Suprapubic skin (tissue), 4 donors: ENCODE results near the gene LARGE1. TPM values are rescaled to one million over a fixed set of nuclear protein-coding genes. Genes with fewer than 3 reads are reported as not detected.

Experiments used
- DNase-seq, 2 donors: peaks; one replicate each; pipeline ENCODE4 v3.0.0-alpha.2; 2019; ENCODE audit warnings: low spot score in 2 of 2
- H3K27ac ChIP-seq: fragments of 200-600 bp; sonication (generic); one replicate; pipeline ENCODE4 v1.5.1; 2019
- H3K27me3 ChIP-seq: fragments of 200-600 bp; sonication (generic); one replicate; pipeline ENCODE4 v1.5.1; 2019
- H3K36me3 ChIP-seq: fragments of 200-600 bp; sonication (generic); one replicate; pipeline ENCODE4 v1.5.1; 2019
- H3K4me1 ChIP-seq: fragments of 200-600 bp; sonication (generic); one replicate; pipeline ENCODE4 v1.5.1; 2019
- H3K4me3 ChIP-seq: fragments of 200-600 bp; sonication (generic); one replicate; pipeline ENCODE4 v1.5.1; 2019; ENCODE audit warnings: mild to moderate bottlenecking
- H3K9me3 ChIP-seq: fragments of 200-600 bp; sonication (generic); one replicate; pipeline ENCODE4 v1.5.1; 2019
- CTCF ChIP-seq, 2 donors: fragments of 200-600 bp in 1 of 2; fragments of 450-650 bp in 1 of 2; sonication (generic) in 1 of 2; IDR thresholded peaks; one replicate each; pipeline ENCODE4 v1.5.1; 2016 to 2019; ENCODE audit warnings: antibody characterized with exemption in 2 of 2, mild to moderate bottlenecking in 1 of 2, moderate library complexity in 1 of 2
- EP300 ChIP-seq: sonication (generic); formaldehyde crosslinking; IDR thresholded peaks from one replicate; pipeline ENCODE4 v1.6.1; 2017; ENCODE audit warnings: antibody characterized with exemption
- POLR2A ChIP-seq, 2 donors: fragments of 450-650 bp; IDR thresholded peaks; one replicate each; pipeline ENCODE4 v1.6.1; 2017; ENCODE audit warnings: antibody characterized with exemption in 2 of 2, mild to moderate bottlenecking in 2 of 2, moderate library complexity in 2 of 2
- POLR2AphosphoS5 ChIP-seq, 3 donors: sonication (generic); formaldehyde crosslinking; IDR thresholded peaks; one replicate each; pipeline ENCODE4 v1.6.1; 2017; ENCODE audit warnings: antibody characterized with exemption in 3 of 3
- WGBS: methylation state at CpG from one replicate; pipeline ENCODE4 v1.1.5; 2018; 5-methylcytosine and 5-hydroxymethylcytosine counted together
- total RNA-seq, 4 donors: library from RNA; depleted of rRNA; stranded (reverse); fragments of >200 nt; gene quantifications; one replicate each; pipeline ENCODE4 v1.1.0, GENCODE V29; 2016

LARGE1 gene
- total RNA-seq, 4 donors from 2014 or later = 12.1 to 41.6 (median 21.1) TPM

GRCh38 chr22:33914699-33915098, 5.6 kb downstream of the LARGE1 start:
- no peak for DNase-seq
- Histone ChIP-seq H3K4me3 (no peak overlapping the region), H3K27me3 (no peaks in the 10 kb centered on the region), H3K27ac (no peak overlapping the region), H3K9me3 (no peaks in the 10 kb centered on the region), H3K36me3 (no peaks in the 10 kb centered on the region), H3K4me1 (peaks cover 18% of the 10 kb centered on the region)
- TF ChIP-seq CTCF (IDR thresholded peaks at IDR 0.05) = no peak
- TF ChIP-seq POLR2A (IDR thresholded peaks at IDR 0.05) = no peak
- TF ChIP-seq POLR2AphosphoS5 (IDR thresholded peaks at IDR 0.05) = no peak
- no peak for TF ChIP-seq EP300
- 100% methylated on average over 1 of the region's 1 CpG for WGBS

GRCh38 chr22:33914131-33914530, 6.1 kb downstream of the LARGE1 start:
- DNase-seq = no peak
- Histone ChIP-seq H3K27me3 (no peaks in the 10 kb centered on the region), H3K36me3 (no peaks in the 10 kb centered on the region), H3K4me3 (no peak overlapping the region), H3K27ac (no peak overlapping the region), H3K4me1 (peaks cover 16% of the 10 kb centered on the region), H3K9me3 (no peaks in the 10 kb centered on the region)
- WGBS = 87% methylated on average over 2 of the region's 2 CpGs
- TF ChIP-seq CTCF (IDR thresholded peaks at IDR 0.05) (no peak), POLR2AphosphoS5 (IDR thresholded peaks at IDR 0.05) (no peak), POLR2A (IDR thresholded peaks at IDR 0.05) (no peak), EP300 (no peak)

- Histone ChIP-seq H3K4me1 (peaks cover 8% of the 10 kb centered on the region), H3K4me3 (no peak overlapping the region), H3K27me3 (no peaks in the 10 kb centered on the region), H3K36me3 (no peaks in the 10 kb centered on the region), H3K27ac (no peak overlapping the region), H3K9me3 (no peaks in the 10 kb centered on the region)
- no peak for DNase-seq
- TF ChIP-seq CTCF (IDR thresholded peaks at IDR 0.05) = no peak
- no peak for TF ChIP-seq POLR2A (IDR thresholded peaks at IDR 0.05)
- no peak for TF ChIP-seq POLR2AphosphoS5 (IDR thresholded peaks at IDR 0.05)
- no peak for TF ChIP-seq EP300
- 89% methylated on average over 4 of the region's 4 CpGs for WGBS
Observed at GRCh38 chr22:33913188-33913587, 7.1 kb downstream of the LARGE1 start.

GRCh38 chr22:33909911-33910310, 10.4 kb downstream of the LARGE1 start:
- H3K27me3 ChIP-seq = no peaks in the 10 kb centered on the region
- H3K4me1 ChIP-seq = peaks cover 7% of the 10 kb centered on the region
- no peak overlapping the region for H3K27ac ChIP-seq
- H3K4me3 ChIP-seq = no peak overlapping the region
- whole genome bisulfite sequencing = 62% methylated on average over 6 of the region's 6 CpGs
- H3K36me3 ChIP-seq = no peaks in the 10 kb centered on the region
- H3K9me3 ChIP-seq = no peaks in the 10 kb centered on the region
- DNase-seq = no peak
- no peak for TF ChIP-seq POLR2AphosphoS5 (IDR thresholded peaks at IDR 0.05)
- TF ChIP-seq EP300 = no peak
- no peak for TF ChIP-seq CTCF (IDR thresholded peaks at IDR 0.05)
- TF ChIP-seq POLR2A (IDR thresholded peaks at IDR 0.05) = no peak

GRCh38 chr22:33909075-33909458, 11.2 kb downstream of the LARGE1 start:
- 87% methylated on average over 6 of the region's 6 CpGs for whole genome bisulfite sequencing
- Histone ChIP-seq H3K27me3 (no peaks in the 10 kb centered on the region), H3K36me3 (no peaks in the 10 kb centered on the region), H3K4me3 (no peak overlapping the region), H3K27ac (no peak overlapping the region), H3K9me3 (no peaks in the 10 kb centered on the region), H3K4me1 (peaks cover 7% of the 10 kb centered on the region)
- no peak for DNase-seq
- TF ChIP-seq CTCF (IDR thresholded peaks at IDR 0.05) (no peak), POLR2AphosphoS5 (IDR thresholded peaks at IDR 0.05) (no peak), EP300 (no peak), POLR2A (IDR thresholded peaks at IDR 0.05) (no peak)
